Activated naive CD4-positive, alpha-beta T cell treated with anti-CD3 and anti-CD28 coated beads for 36 hours (primary cell): ENCODE results near the gene RDH11. TPM values are rescaled to one million over a fixed set of nuclear protein-coding genes. Genes with fewer than 3 reads are reported as not detected.

Experiments
- CTCF ChIA-PET: fragments of 350-600 bp; sonication (Branson Sonifier 250); formaldehyde crosslinking; loops from one replicate; lab custom pipeline; 2021; ENCODE audit warnings: antibody characterized with exemption; lab: Charles Lee
- DNase-seq: peaks from one replicate; pipeline ENCODE4 v3.0.0-alpha.2; 2020
- H3K27ac Mint-ChIP-seq: one replicate; pipeline ENCODE4 v1.8.0; 2021; ENCODE audit warnings: mild to moderate bottlenecking, mixed read lengths
- H3K27me3 Mint-ChIP-seq: one replicate; pipeline ENCODE4 v1.8.0; 2021; ENCODE audit warnings: low read depth, mixed read lengths
- H3K36me3 Mint-ChIP-seq: one replicate; pipeline ENCODE4 v1.8.0; 2021; ENCODE audit warnings: low read depth, mixed read lengths
- H3K4me1 Mint-ChIP-seq: one replicate; pipeline ENCODE4 v1.8.0; 2021; ENCODE audit warnings: low read depth, mixed read lengths
- H3K4me3 Mint-ChIP-seq: one replicate; pipeline ENCODE4 v1.8.0; 2021; ENCODE audit warnings: mild to moderate bottlenecking, moderate library complexity, mixed read lengths
- H3K9me3 Mint-ChIP-seq: one replicate; pipeline ENCODE4 v1.8.0; 2021; ENCODE audit warnings: mixed read lengths
- intact Hi-C: fragments of 100-400 bp; cut with micrococcal nuclease; formaldehyde crosslinking; loops from one replicate; pipeline ENCODE4 v1.15.1; 2023
- total RNA-seq, 2 experiments: library from RNA; stranded (reverse); gene quantifications; one replicate each; pipeline ENCODE4 v1.2.3, GENCODE V29; 2021

Gene RDH11
- total RNA-seq = 10 to 100 TPM; 58.5 to 64.3 TPM

GRCh38 chr14:67695394-67695949 lies at the start of gene RDH11:
Gene RDH11, minus strand, starts transcription at chr14:67695764. Its CDS starts 61 bp downstream, at chr14:67695703.
- H3K4me1 Mint-ChIP-seq = peaks cover 22% of the 10 kb centered on the region
- intact Hi-C loops = loop anchor here (1.0 to 5.0 kb wide), 8 partner anchors 15 to 1188 kb away; partner anchors contain the start of genes ARG2, EIF2S1, GPHN and PALS1

GRCh38 chr14:67744046-67744445 lies 48.5 kb upstream of the RDH11 start:
- Mint-ChIP-seq H3K4me3 (no peak overlapping the region), H3K9me3 (no peaks in the 10 kb centered on the region), H3K36me3 (peaks cover 15% of the 10 kb centered on the region), H3K4me1 (peaks cover 13% of the 10 kb centered on the region), H3K27me3 (no peaks in the 10 kb centered on the region), H3K27ac (no peak overlapping the region)
- intact Hi-C loops = no loop called here
- CTCF ChIA-PET = no interaction called here
- DNase-seq = no peak

More at GRCh38 chr14:67695394-67695949, at the start of gene RDH11:
- CTCF ChIA-PET = interaction anchor here (0.9 to 6.0 kb wide), 5 partner anchors 9 to 111 kb away, joined by 3 to 44 read pairs (median 3); no protein-coding TSS in a partner anchor
- Mint-ChIP-seq H3K4me3 (peak within 1 kb of the TSS; percentile 81), H3K27me3 (no peaks in the 10 kb centered on the region), H3K9me3 (no peaks in the 10 kb centered on the region), H3K27ac (peak within 1 kb of the TSS; percentile 91), H3K36me3 (peaks cover 17% of the 10 kb centered on the region)
- DNase-seq = peak; percentile 91

- Mint-ChIP-seq H3K4me1 (no peaks in the 10 kb centered on the region), H3K9me3 (no peaks in the 10 kb centered on the region), H3K36me3 (no peaks in the 10 kb centered on the region), H3K27ac (no peak overlapping the region), H3K4me3 (no peak overlapping the region), H3K27me3 (no peaks in the 10 kb centered on the region)
- no peak for DNase-seq
- CTCF ChIA-PET = interaction anchor here (0.7 to 1.1 kb wide), 2 partner anchors 34 to 220 kb away, joined by 4 to 6 read pairs; no protein-coding TSS in a partner anchor
- intact Hi-C loops = no loop called here
Measured at GRCh38 chr14:67738740-67739504, 43.4 kb upstream of the RDH11 start.

- no peaks in the 10 kb centered on the region for H3K9me3 Mint-ChIP-seq
- H3K4me1 Mint-ChIP-seq = no peaks in the 10 kb centered on the region
- no peak for DNase-seq
- intact Hi-C loops = no loop called here
- no peak overlapping the region for H3K27ac Mint-ChIP-seq
- no peaks in the 10 kb centered on the region for H3K27me3 Mint-ChIP-seq
- H3K4me3 Mint-ChIP-seq = no peak overlapping the region
- CTCF ChIA-PET = no interaction called here
- H3K36me3 Mint-ChIP-seq = no peaks in the 10 kb centered on the region
Measured at GRCh38 chr14:67736771-67737170, 41.2 kb upstream of the RDH11 start.

GRCh38 chr14:67735336-67736147 lies 40.0 kb upstream of the RDH11 start:
- H3K27me3 Mint-ChIP-seq = no peaks in the 10 kb centered on the region
- H3K4me1 Mint-ChIP-seq = no peaks in the 10 kb centered on the region
- H3K27ac Mint-ChIP-seq = no peak overlapping the region
- H3K36me3 Mint-ChIP-seq = no peaks in the 10 kb centered on the region
- intact Hi-C loops = no loop called here
- no peak for DNase-seq
- H3K9me3 Mint-ChIP-seq = no peaks in the 10 kb centered on the region
- H3K4me3 Mint-ChIP-seq = no peak overlapping the region
- CTCF ChIA-PET = no interaction called here

GRCh38 chr14:67734675-67735074 lies 39.1 kb upstream of the RDH11 start:
- H3K36me3 Mint-ChIP-seq = no peaks in the 10 kb centered on the region
- H3K27ac Mint-ChIP-seq = no peak overlapping the region
- H3K9me3 Mint-ChIP-seq = no peaks in the 10 kb centered on the region
- no peaks in the 10 kb centered on the region for H3K27me3 Mint-ChIP-seq
- no peak overlapping the region for H3K4me3 Mint-ChIP-seq
- H3K4me1 Mint-ChIP-seq = no peaks in the 10 kb centered on the region
- CTCF ChIA-PET = no interaction called here
- DNase-seq = no peak
- intact Hi-C loops = no loop called here

- DNase-seq = no peak
- H3K4me1 Mint-ChIP-seq = no peaks in the 10 kb centered on the region
- no peaks in the 10 kb centered on the region for H3K27me3 Mint-ChIP-seq
- intact Hi-C loops = no loop called here
- no peaks in the 10 kb centered on the region for H3K36me3 Mint-ChIP-seq
- no peaks in the 10 kb centered on the region for H3K9me3 Mint-ChIP-seq
- no peak overlapping the region for H3K4me3 Mint-ChIP-seq
- CTCF ChIA-PET = interaction anchor here (0.5 kb wide), 1 partner anchor 107 kb away, joined by 3 read pairs; no protein-coding TSS in a partner anchor
- H3K27ac Mint-ChIP-seq = no peak overlapping the region
Measured at GRCh38 chr14:67733616-67734015, 38.1 kb upstream of the RDH11 start.

GRCh38 chr14:67729072-67729885 lies 33.7 kb upstream of the RDH11 start:
- DNase-seq = no peak
- no peak overlapping the region for H3K27ac Mint-ChIP-seq
- no peaks in the 10 kb centered on the region for H3K36me3 Mint-ChIP-seq
- no peak overlapping the region for H3K4me3 Mint-ChIP-seq
- intact Hi-C loops = no loop called here
- CTCF ChIA-PET = no interaction called here
- H3K9me3 Mint-ChIP-seq = no peaks in the 10 kb centered on the region
- no peaks in the 10 kb centered on the region for H3K4me1 Mint-ChIP-seq
- H3K27me3 Mint-ChIP-seq = peaks cover 4% of the 10 kb centered on the region

GRCh38 chr14:67728258-67728657 lies 32.7 kb upstream of the RDH11 start:
- Mint-ChIP-seq H3K27ac (no peak overlapping the region), H3K27me3 (peaks cover 14% of the 10 kb centered on the region), H3K36me3 (no peaks in the 10 kb centered on the region), H3K4me3 (no peak overlapping the region), H3K9me3 (no peaks in the 10 kb centered on the region), H3K4me1 (no peaks in the 10 kb centered on the region)
- CTCF ChIA-PET = no interaction called here
- intact Hi-C loops = no loop called here
- no peak for DNase-seq

GRCh38 chr14:67727361-67727760 lies 31.8 kb upstream of the RDH11 start:
- CTCF ChIA-PET = interaction anchor here (0.6 to 1.3 kb wide), 2 partner anchors 14 to 23 kb away, joined by 3 read pairs; no protein-coding TSS in a partner anchor
- Mint-ChIP-seq H3K36me3 (no peaks in the 10 kb centered on the region), H3K27me3 (peaks cover 20% of the 10 kb centered on the region), H3K9me3 (no peaks in the 10 kb centered on the region), H3K4me1 (peaks cover 2% of the 10 kb centered on the region), H3K27ac (no peak overlapping the region), H3K4me3 (no peak overlapping the region)
- intact Hi-C loops = no loop called here
- DNase-seq = no peak

GRCh38 chr14:67725171-67725570 lies 29.6 kb upstream of the RDH11 start:
- Mint-ChIP-seq H3K4me1 (peaks cover 2% of the 10 kb centered on the region), H3K27ac (no peak overlapping the region), H3K27me3 (peaks cover 29% of the 10 kb centered on the region), H3K9me3 (no peaks in the 10 kb centered on the region), H3K36me3 (no peaks in the 10 kb centered on the region), H3K4me3 (no peak overlapping the region)
- intact Hi-C loops = no loop called here
- no peak for DNase-seq
- CTCF ChIA-PET = no interaction called here
